Lung (tissue), 12 donors: Measurements from ENCODE around the gene TEAD1. TPM values are rescaled to one million over a fixed set of nuclear protein-coding genes. Genes with fewer than 3 reads are reported as not detected.
A peak's percentile ranks its signal among the peaks of the same experiment; 100 is the strongest.

Experiments used
- ATAC-seq: fragments of 200-7000 bp; cut with Tn5 transposase; one replicate; pipeline ENCODE4 v1.9.1; 2020; ENCODE audit warnings: moderate number of reproducible peaks; ENCODE audit not compliant: insufficient read depth, low FRiP score
- DNase-seq, 3 donors: peaks; one replicate each; pipeline ENCODE4 v3.0.0-alpha.2; 2013 to 2017
- H3K27ac ChIP-seq, 2 donors: one replicate each; pipeline ENCODE4 v1.5.1; 2013; ENCODE audit warnings: mild to moderate bottlenecking in 2 of 2, moderate library complexity in 2 of 2, control low read depth in 1 of 2, inconsistent platforms in 1 of 2, low read depth in 1 of 2, low read length in 1 of 2
- H3K27me3 ChIP-seq, 3 donors: one replicate each; pipeline ENCODE4 v1.5.1; 2013; ENCODE audit warnings: low read length in 2 of 3; ENCODE audit not compliant: control insufficient read depth in 3 of 3, insufficient read depth in 3 of 3
- H3K36me3 ChIP-seq, 4 donors: one replicate each; pipeline ENCODE4 v1.5.1; 2013; ENCODE audit warnings: low read length in 4 of 4, mild to moderate bottlenecking in 1 of 4, moderate library complexity in 1 of 4; ENCODE audit not compliant: control insufficient read depth in 4 of 4, insufficient read depth in 4 of 4
- H3K4me1 ChIP-seq, 5 donors: one replicate each; pipeline ENCODE4 v1.5.1; 2013; ENCODE audit warnings: low read length in 5 of 5, mild to moderate bottlenecking in 2 of 5, moderate library complexity in 1 of 5; ENCODE audit not compliant: control insufficient read depth in 5 of 5, insufficient read depth in 5 of 5
- H3K4me3 ChIP-seq: one replicate; pipeline ENCODE4 v1.5.1; 2013; ENCODE audit warnings: mild to moderate bottlenecking, control low read depth, moderate library complexity
- H3K9ac ChIP-seq, 2 donors: one replicate each; pipeline ENCODE4 v1.5.1; 2013; ENCODE audit warnings: low read length in 2 of 2, control low read depth in 1 of 2; ENCODE audit not compliant: insufficient read depth in 1 of 2
- H3K9me3 ChIP-seq, 4 donors: one replicate each; pipeline ENCODE4 v1.5.1; 2013; ENCODE audit warnings: low read length in 3 of 4, mild to moderate bottlenecking in 1 of 4, moderate library complexity in 1 of 4; ENCODE audit not compliant: control insufficient read depth in 4 of 4, insufficient read depth in 3 of 4
- WGBS, 2 donors: extraction: QIAGEN DNeasy Blood & Tissue Kit; methylation state at CpG; one replicate each; pipeline ENCODE4 v1.1.7; 2013; 5-methylcytosine and 5-hydroxymethylcytosine counted together
- polyA plus RNA-seq, 2 donors: library from polyadenylated mRNA; stranded (reverse); fragments of 200-250 nt; gene quantifications; one replicate each; pipeline ENCODE4 v1.2.1, GENCODE V29; 2013
- total RNA-seq, 2 donors: library from RNA; depleted of rRNA in 1 of 2; stranded (reverse); fragments of >200 nt in 1 of 2; gene quantifications; one replicate each; pipeline ENCODE4 v1.2.1, GENCODE V29; 2014 to 2021
- TF ChIP-seq, protein P1 (sequence below): IDR thresholded peaks from 2 replicates; pipeline ENCODE4 v1.5.1; 2012; ENCODE audit warnings: mild to moderate bottlenecking; ENCODE audit errors: control extremely low read depth, extremely low read depth
- donor health status: control.
- donor health status: control.
- donor health status: Bipolar disorder and iron deficiency.
- donor health status: healthy.
- donor health status: DM: yes; HTN: yes; CAD: no.

Gene TEAD1
- total and polyA plus RNA-seq, 4 donors = 7.7 to 141 (median 38.8) TPM

DNA sequence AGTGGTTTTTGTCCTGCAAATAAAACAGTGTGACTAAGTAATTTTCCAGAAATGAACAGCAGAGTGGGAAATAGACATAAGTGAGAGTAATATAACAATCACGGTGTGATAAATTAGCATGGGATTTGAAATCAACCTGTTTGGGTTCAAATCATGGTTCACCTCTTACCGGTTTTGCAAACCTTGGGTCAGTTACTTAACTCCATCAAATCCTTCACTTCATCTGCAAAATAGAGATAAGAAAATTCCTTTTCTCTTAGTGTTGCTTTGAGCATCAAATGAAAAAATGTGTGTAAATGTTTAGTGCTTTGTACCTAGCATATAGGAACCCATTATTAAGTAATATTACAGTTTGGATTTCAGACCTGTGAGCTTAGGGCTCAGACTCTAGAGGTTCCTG lies 152.2 kb downstream of the TEAD1 start:
- DNase-seq (no peak), ATAC-seq (no peak)
- H3K9me3 ChIP-seq = peaks cover 0 to 3% (median under 1%) of the 10 kb centered on the region in 4 donors
- TF ChIP-seq, protein P1, sequence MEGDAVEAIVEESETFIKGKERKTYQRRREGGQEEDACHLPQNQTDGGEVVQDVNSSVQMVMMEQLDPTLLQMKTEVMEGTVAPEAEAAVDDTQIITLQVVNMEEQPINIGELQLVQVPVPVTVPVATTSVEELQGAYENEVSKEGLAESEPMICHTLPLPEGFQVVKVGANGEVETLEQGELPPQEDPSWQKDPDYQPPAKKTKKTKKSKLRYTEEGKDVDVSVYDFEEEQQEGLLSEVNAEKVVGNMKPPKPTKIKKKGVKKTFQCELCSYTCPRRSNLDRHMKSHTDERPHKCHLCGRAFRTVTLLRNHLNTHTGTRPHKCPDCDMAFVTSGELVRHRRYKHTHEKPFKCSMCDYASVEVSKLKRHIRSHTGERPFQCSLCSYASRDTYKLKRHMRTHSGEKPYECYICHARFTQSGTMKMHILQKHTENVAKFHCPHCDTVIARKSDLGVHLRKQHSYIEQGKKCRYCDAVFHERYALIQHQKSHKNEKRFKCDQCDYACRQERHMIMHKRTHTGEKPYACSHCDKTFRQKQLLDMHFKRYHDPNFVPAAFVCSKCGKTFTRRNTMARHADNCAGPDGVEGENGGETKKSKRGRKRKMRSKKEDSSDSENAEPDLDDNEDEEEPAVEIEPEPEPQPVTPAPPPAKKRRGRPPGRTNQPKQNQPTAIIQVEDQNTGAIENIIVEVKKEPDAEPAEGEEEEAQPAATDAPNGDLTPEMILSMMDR = no peak
- peaks cover 9 to 37% (median 16%) of the 10 kb centered on the region in 5 donors for H3K4me1 ChIP-seq
- no peak overlapping the region for H3K27ac ChIP-seq
- H3K4me3 ChIP-seq = no peak overlapping the region
- H3K27me3 ChIP-seq = no peaks in the 10 kb centered on the region
- H3K36me3 ChIP-seq = no peaks in the 10 kb centered on the region
- WGBS, 2 donors = 85 to 90% methylated on average over 2 of the region's 2 CpGs
- H3K9ac ChIP-seq = no peak overlapping the region

GRCh38 chr11:12827369-12827768 lies 153.1 kb downstream of the TEAD1 start:
- peak overlapping the region; percentile 60 to 90 for H3K27ac ChIP-seq
- H3K27me3 ChIP-seq = no peaks in the 10 kb centered on the region
- H3K9me3 ChIP-seq = peaks cover 0 to 3% (median under 1%) of the 10 kb centered on the region in 4 donors
- no peak overlapping the region for H3K9ac ChIP-seq
- 57 to 67% methylated on average over 1 of the region's 1 CpG for WGBS, 2 donors
- peaks cover 9 to 37% (median 17%) of the 10 kb centered on the region in 5 donors for H3K4me1 ChIP-seq
- no peaks in the 10 kb centered on the region for H3K36me3 ChIP-seq
- TF ChIP-seq, protein P1 = no peak
- DNase-seq = no peak
- ATAC-seq = no peak
- H3K4me3 ChIP-seq = no peak overlapping the region

- ATAC-seq (peak; percentile 82), DNase-seq (peak; percentile 71 to 94 (median 92))
- TF ChIP-seq, protein P1 = no peak
- peak overlapping the region; percentile 60 to 90 for H3K27ac ChIP-seq
- H3K9me3 ChIP-seq = peaks cover 0 to 3% (median under 1%) of the 10 kb centered on the region in 4 donors
- peaks cover 9 to 34% (median 15%) of the 10 kb centered on the region in 5 donors for H3K4me1 ChIP-seq
- no peaks in the 10 kb centered on the region for H3K27me3 ChIP-seq
- WGBS, 2 donors = 8 to 9% methylated on average over 17 of the region's 17 CpGs
- H3K36me3 ChIP-seq = no peaks in the 10 kb centered on the region
- H3K9ac ChIP-seq = peak overlapping the region in 1 of 2 donors; percentile 63
- peak overlapping the region; percentile 5 for H3K4me3 ChIP-seq
Observed at GRCh38 chr11:12827929-12828812, 153.9 kb downstream of the TEAD1 start.
